Measurements from ENCODE around the gene TMEM115.
A peak's percentile ranks its signal among the peaks of the same experiment; 100 is the strongest.

TMEM115 gene

GRCh38 chr3:50336452-50337174, 22.7 kb downstream of the TMEM115 start:
- Histone ChIP-seq H3K27ac (ENCODE audit: extremely low read depth, low read depth, low read length) (peak overlapping the region; percentile 88), H3K4me1 (ENCODE audit: control insufficient read depth, insufficient read depth, low read length) (no peaks in the 10 kb centered on the region; the same call in 1 of the 2 replicates)
- CTCF ChIA-PET = interaction anchor here (0.7 to 2.6 kb wide), 9 partner anchors 8 to 206 kb away, joined by 3 to 13 read pairs (median 4); partner anchors contain the start of gene TUSC2

DNA sequence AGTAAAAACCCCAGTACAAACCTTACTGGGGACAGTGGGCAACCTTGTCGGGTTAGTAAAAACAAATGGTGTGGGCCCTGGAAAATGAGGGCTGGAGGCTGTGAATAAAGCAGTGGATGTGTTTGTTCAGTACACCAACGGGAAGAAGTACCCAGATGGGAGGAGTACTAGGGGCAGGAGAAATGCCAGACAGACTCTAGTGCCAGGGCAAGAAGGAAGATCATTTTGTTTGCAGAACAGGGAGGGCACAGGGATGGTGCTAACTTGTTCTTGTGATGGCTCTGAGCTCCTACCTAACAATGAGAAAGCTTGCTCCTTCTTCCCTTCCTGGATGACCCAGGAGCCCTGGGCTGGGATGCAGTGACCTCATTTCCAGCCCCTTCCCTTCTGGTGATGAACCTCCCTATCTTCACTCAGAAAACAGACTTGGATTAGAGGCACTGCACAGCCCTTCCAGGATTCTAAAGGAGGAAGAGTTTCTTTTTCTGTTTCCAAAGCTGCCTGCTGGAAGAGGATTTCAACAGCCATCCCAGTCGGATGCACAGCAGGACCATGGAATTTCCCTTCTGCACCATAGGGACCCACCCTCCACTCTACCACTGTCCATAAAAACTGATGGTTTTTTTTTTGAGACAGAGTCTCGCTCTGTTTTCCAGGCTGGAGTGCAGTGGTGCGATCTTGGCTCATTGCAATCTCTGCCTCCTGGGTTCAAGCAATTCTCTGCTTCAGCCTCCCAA, 24.8 kb downstream of the TMEM115 start:
- Histone ChIP-seq H3K9me3 (ENCODE audit: control insufficient read depth, insufficient read depth, low read depth, low read length) (no peaks in the 10 kb centered on the region), H3K4me1 (ENCODE audit: control insufficient read depth, insufficient read depth, low read length) (no peaks in the 10 kb centered on the region; the same call in 1 of the 2 replicates), H3K36me3 (ENCODE audit: control insufficient read depth in 2 of 2, insufficient read depth in 1 of 2, low read length in 2 of 2) (peaks cover 3 to 51% of the 10 kb centered on the region in 2 experiments), H3K27ac (ENCODE audit: extremely low read depth, low read depth, low read length) (no peak overlapping the region), H3K4me3 (ENCODE audit: low read depth, low read length) (no peak overlapping the region)
- POLR2A ChIA-PET = interaction anchor here (0.9 to 2.2 kb wide), 2 partner anchors 35 to 70 kb away, joined by 3 to 4 read pairs; partner anchors contain the start of genes HYAL3 and NAA80
- CTCF ChIA-PET = interaction anchor here (1.0 to 1.6 kb wide), 2 partner anchors 11 to 209 kb away, joined by 4 to 5 read pairs; no protein-coding TSS in a partner anchor
- TF ChIP-seq ZNF138 (tag by site-specific recombination; IDR thresholded peaks at IDR 0.05; ENCODE audit: borderline replicate concordance) (no peak), ZNF600 (tag by site-specific recombination; IDR thresholded peaks at IDR 0.05) (0 out of 2 replicates have a peak, but pooled peaks have one; percentile 11)

More at GRCh38 chr3:50336452-50337174, 22.7 kb downstream of the TMEM115 start:
- peak; percentile 99 for TF ChIP-seq ZBTB20 (tag by site-specific recombination; IDR thresholded peaks at IDR 0.05)
- 0 out of 2 replicates have a peak, but pooled peaks have one; percentile 26 for TF ChIP-seq ZSCAN16 (tag by site-specific recombination; IDR thresholded peaks at IDR 0.05)
- TF ChIP-seq ZNF223 (tag by site-specific recombination; IDR thresholded peaks at IDR 0.05) = peak; percentile 97
- 0 out of 2 replicates have a peak, but pooled peaks have one; percentile 13 for TF ChIP-seq ZNF76 (tag by site-specific recombination; IDR thresholded peaks at IDR 0.05; ENCODE audit: borderline replicate concordance, low read depth)
- TF ChIP-seq REPIN1 (tag by site-specific recombination; IDR thresholded peaks at IDR 0.05; ENCODE audit: low read depth) = 0 out of 2 replicates have a peak, but pooled peaks have one; percentile 40
- TF ChIP-seq ZBTB11 (tag by site-specific recombination; conservative IDR thresholded peaks at IDR 0.05; ENCODE audit: low read depth) = 0 out of 2 replicates have a peak, but pooled peaks have one; percentile 17
- TF ChIP-seq ZNF610 (tag by site-specific recombination; IDR thresholded peaks at IDR 0.05; ENCODE audit: borderline replicate concordance) = no peak
- TF ChIP-seq ZNF18 (tag by site-specific recombination; IDR thresholded peaks at IDR 0.05) = no peak
- peak; percentile 35 for TF ChIP-seq ZNF335 (tag by site-specific recombination; conservative IDR thresholded peaks at IDR 0.05)
- H3K9me3 ChIP-seq (ENCODE audit: control insufficient read depth, insufficient read depth, low read depth, low read length) = no peaks in the 10 kb centered on the region
- POLR2A ChIA-PET = interaction anchor here (0.6 to 2.7 kb wide), 26 partner anchors 8 to 1060 kb away, joined by 3 to 63 read pairs (median 6); partner anchors contain the start of genes CYB561D2, GNAI2, HEMK1 and HYAL2
- peaks cover 3 to 35% of the 10 kb centered on the region in 2 experiments; a peak in 2 of 3 replicates for H3K36me3 ChIP-seq (ENCODE audit: control insufficient read depth in 2 of 2, insufficient read depth in 1 of 2, low read length in 2 of 2)
- H3K4me3 ChIP-seq (ENCODE audit: low read depth, low read length) = peak overlapping the region; percentile 96

DNA sequence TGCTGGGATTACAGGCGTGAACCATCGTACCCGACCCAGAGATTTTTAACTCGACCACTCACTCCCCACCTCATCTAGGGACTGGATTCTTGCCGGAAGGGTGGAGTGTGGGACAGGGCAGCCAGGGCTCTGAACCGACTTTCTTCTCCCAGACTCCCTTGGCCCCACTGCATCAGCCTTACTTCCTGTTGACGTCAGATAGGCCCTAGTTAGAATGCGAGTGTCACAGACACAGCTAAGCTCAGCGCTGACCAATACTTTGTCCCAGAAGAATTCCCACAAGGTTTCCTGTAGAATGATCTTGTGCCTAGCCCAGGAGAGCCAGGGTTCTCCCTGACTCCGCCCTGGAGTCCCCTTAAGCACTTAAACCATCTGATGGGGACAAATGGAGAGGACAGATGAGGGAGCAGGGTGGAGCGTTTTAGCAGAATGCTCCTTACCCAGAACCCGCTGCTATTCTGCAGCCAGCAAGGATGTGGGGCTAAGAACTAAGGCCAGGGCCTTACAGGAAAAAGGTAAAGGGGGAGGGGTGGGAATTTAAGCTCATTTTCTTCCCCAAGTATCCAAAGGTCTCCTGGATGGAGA, 25.5 kb downstream of the TMEM115 start:
- H3K4me1 ChIP-seq (ENCODE audit: control insufficient read depth, insufficient read depth, low read length) = no peaks in the 10 kb centered on the region; the same call in 1 of the 2 replicates
- no peak overlapping the region for H3K27ac ChIP-seq (ENCODE audit: extremely low read depth, low read depth, low read length)
- POLR2A ChIA-PET = interaction anchor here (0.6 to 2.2 kb wide), 3 partner anchors 29 to 69 kb away, joined by 3 to 4 read pairs (median 3); partner anchors contain the start of genes HYAL3 and NAA80

More for the DNA sequence above, 25.5 kb downstream of the TMEM115 start:
- H3K9me3 ChIP-seq (ENCODE audit: control insufficient read depth, insufficient read depth, low read depth, low read length) = no peaks in the 10 kb centered on the region
- H3K36me3 ChIP-seq (ENCODE audit: control insufficient read depth in 2 of 2, insufficient read depth in 1 of 2, low read length in 2 of 2) = peaks cover 3 to 55% of the 10 kb centered on the region in 2 experiments
- TF ChIP-seq ZNF138 (tag by site-specific recombination; IDR thresholded peaks at IDR 0.05; ENCODE audit: borderline replicate concordance) (no peak), ZNF157 (tag by site-specific recombination; IDR thresholded peaks at IDR 0.05) (no peak), ZNF223 (tag by site-specific recombination; IDR thresholded peaks at IDR 0.05) (no peak), ZNF23 (tag by site-specific recombination; IDR thresholded peaks at IDR 0.05; ENCODE audit: borderline replicate concordance) (no peak)
- TF ChIP-seq, protein P1, sequence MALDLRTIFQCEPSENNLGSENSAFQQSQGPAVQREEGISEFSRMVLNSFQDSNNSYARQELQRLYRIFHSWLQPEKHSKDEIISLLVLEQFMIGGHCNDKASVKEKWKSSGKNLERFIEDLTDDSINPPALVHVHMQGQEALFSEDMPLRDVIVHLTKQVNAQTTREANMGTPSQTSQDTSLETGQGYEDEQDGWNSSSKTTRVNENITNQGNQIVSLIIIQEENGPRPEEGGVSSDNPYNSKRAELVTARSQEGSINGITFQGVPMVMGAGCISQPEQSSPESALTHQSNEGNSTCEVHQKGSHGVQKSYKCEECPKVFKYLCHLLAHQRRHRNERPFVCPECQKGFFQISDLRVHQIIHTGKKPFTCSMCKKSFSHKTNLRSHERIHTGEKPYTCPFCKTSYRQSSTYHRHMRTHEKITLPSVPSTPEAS (tag by site-specific recombination; IDR thresholded peaks at IDR 0.05) = no peak
- CTCF ChIA-PET = interaction anchor here (1.0 to 1.6 kb wide), 2 partner anchors 10 to 210 kb away, joined by 4 to 5 read pairs; no protein-coding TSS in a partner anchor
- no peak overlapping the region for H3K4me3 ChIP-seq (ENCODE audit: low read depth, low read length)

All from HEK293 (cell line).